HG03575 (cell line): Measurements from ENCODE around the gene NKD1.

Experiments
- ATAC-seq: cut with Tn5 transposase; IDR thresholded peaks from one replicate; pipeline ENCODE4 v1.9.1; 2021; ENCODE audit not compliant: unreplicated experiment, insufficient number of reproducible peaks, low FRiP score; ENCODE audit errors: extremely low read depth

Gene NKD1

GRCh38 chr16:50673496-50674275 lies 125.5 kb downstream of the NKD1 start:
- no peak for ATAC-seq

DNA sequence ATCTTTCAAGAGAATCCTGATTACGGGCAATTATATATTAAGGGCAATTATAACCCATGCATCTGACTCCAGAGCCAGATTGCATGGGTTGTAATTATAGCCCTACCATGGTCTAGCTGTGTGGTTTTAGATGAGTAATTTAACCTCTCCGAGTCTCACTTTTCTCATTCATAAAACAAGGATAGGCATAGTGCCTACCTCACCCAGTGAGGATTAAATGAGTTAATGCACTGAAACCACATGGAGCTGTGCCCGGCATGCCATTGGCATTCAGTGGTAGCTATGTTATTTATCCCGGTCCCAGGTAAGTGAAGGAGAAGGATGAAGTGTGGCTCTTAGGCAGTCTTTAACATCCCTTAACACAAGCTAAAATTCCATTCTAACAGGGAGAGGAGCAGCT lies 126.6 kb downstream of the NKD1 start:
- ATAC-seq: no peak

DNA sequence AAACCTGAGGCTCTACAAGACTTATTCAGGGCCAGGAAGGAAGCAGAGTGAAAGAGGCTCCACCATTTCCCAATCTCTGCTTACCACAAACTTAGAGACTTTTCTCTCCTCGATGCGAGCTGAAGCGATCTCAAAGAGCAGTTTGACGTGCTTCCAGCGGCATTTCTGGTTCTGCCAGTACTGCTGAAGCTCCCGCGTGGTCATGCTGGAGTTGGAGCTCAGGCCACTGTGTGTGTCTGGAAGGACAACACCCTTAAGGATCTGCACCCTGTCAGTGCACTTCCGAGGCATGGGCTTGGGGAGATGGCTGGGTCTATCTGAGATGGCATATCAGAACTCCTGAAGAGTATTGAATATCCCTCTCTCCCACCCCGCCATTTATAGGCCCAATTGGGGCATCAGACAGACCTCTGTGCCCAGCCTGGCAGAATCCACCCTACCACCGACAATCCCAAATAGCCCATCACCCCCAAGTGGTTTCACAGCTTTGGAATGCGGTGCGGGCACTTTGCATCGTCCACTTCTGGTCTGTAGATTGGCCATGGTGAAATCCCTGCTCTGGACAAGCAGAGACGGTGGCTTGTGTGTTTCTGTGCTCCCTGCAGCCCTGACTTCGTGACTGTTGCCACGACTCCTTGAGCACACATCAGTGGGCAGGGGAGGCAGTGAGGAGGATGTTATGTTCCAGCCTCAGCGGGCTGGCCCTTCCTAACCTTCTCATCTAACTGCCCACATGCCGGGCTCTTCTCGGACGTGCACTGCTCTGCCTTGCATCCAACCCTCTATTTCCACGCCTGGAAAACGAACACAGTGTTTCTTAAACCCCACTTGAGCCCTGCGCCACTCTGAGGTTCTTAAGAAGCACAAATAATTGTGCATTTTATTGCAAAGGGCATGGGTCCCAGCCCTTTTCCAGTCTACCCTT lies 127.8 kb downstream of the NKD1 start:
- no peak for ATAC-seq

DNA sequence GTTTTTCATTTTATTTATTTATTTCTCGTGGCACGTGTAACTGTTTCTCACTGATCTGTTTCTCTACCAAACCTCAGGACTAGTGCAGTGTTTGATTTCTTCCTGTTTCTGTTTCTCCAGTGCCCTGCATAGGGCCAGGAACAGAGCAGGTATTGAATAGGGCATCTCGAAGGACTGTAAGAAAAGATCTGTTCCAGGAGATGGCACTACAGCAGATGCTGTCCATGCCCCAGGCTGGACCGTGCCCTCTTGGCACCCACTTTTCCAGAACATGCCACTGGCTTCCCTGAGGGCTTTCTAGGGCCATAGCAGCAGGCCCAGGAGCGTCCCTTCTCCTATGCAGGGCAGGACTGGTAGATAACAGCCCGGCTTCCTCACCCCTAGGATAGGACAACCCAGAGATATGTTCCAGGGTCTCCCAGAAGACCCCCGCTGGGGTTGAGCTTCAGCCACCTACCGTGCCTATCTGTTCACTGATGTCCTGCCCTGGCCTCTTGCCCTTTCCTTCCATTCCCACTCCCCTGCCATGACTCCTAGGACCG lies 128.6 kb downstream of the NKD1 start:
- ATAC-seq: no peak

DNA sequence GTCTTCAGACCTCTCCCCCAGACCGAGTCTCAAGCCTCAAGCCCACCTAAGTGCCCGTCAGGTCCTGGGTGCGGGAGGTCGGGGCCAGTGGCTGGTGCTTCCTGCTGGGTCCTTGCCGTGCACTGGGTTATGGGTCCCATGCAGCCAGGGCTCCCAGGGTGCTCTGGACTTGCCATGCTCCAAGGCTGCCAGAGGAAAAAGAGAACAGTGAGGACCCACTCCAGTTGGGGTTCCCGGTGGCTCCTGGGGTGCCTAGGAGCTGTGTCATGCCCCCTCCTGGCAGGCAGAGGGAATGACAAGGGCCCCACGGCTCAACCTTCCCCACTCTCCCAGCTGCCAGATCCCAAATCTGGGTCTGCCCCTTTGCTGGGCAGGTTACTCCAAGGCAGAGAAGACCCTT lies 129.2 kb downstream of the NKD1 start:
- no peak for ATAC-seq

- no peak for ATAC-seq
These were observed 130.3 kb downstream of the NKD1 start for GRCh38 chr16:50678531-50678930.

DNA sequence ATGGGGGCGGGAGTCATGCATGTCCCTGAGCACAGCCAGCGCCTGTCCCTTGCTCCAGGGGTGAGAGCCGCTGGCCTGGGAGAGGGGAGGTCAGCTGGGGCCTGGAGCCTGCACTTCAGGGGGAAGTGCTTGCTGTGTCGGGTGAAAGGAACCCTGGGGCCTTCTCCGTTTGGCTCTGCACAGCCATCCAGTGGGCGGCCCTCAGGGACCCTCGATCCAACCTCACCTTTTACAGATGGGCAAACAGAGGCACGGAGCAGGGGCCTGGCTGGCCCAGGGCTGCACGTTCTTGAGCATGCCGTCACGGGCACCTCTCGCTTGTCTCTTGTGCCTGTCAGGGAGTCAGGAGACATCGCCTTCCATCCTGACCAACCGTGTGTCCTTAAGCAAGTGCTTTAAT lies 131.1 kb downstream of the NKD1 start:
- no peak for ATAC-seq

- ATAC-seq: no peak
These were observed 131.7 kb downstream of the NKD1 start for GRCh38 chr16:50679676-50680555.

DNA sequence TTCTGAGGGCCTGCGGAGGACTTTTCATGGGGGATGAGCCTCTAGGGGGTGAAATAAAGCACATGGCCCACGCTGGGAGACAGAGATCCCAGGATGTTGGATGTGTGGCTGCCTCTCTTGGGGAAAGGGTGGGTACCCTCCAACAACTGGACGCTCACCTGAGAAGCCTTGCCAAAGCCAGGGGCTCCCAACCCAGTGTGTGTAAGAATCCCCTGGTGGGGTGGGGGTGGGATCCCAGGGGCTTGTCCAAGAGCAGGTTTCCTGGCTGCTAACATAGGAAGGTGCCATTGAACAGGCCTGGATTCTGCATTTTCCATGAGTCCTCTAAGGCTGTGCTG lies 132.3 kb downstream of the NKD1 start:
- no peak for ATAC-seq

GRCh38 chr16:50681021-50681885 lies 133.1 kb downstream of the NKD1 start, which contains the start of gene SNX20:
Gene SNX20 (minus strand): TSS chr16:50681312. CDS start chr16:50677526, 3,786 bp downstream.
- ATAC-seq: no peak

DNA sequence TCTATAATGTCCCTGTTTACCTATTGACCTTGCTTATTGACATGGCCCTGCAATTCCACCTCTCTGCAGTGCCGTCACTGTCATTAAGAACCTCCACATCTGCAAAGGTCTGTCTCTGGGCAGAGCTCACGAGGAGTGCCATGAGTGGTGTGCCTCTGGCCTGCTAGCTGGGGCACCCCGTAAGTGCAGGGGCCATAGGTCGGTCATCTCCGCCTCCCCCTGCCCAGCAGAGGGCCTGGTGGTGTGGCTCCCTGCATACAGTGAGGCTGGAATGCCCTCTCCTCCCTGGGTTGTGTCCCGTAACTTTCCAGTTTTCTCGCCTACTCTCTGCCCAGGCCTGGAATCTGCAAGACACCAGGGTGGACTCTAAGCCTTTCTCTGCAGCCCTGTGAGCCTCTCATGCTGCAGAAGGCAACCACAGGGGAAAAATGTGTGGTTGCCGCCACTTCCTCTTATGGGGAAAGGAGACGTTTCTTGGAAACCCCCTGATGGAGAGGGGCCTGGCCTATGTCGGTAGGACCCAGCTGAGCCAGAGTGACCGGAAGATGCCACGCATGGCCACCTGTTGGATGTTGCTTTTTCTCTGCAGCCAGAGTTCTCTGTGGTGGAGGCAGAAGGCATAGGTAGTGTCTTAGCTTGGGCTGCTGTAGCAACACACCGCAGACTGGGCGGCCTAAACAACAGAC lies 135.6 kb downstream of the NKD1 start:
- ATAC-seq: no peak

DNA sequence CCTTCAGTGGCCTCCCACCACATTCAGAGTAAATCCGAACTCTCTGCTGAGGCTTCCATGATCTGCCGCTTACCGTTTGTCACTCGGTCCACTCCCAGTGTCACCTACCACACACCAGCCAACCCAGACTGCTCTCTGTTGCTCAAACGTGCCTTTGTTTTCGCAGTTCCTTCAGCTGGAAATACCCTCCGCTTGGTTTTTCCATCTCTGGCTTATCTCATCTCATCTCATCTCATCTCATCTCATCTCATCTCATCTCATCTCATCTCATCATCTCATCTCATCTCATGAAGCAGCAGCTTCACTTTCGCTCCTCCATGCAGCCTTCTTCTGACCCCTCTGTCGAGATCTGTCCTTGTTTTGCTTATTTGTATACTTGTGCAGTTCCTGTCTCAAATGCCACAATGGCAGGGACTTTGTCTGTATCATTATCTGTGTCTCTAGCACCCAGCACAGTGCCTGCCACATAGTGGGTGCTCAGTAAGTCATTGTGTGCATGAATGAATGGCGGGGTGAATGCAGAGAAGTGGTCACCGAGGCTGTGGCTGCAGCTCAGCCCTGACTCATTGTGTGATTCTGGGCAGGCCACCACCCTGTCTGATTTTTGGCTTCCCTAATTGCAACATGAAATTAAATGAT lies 136.7 kb downstream of the NKD1 start:
- no peak for ATAC-seq

DNA sequence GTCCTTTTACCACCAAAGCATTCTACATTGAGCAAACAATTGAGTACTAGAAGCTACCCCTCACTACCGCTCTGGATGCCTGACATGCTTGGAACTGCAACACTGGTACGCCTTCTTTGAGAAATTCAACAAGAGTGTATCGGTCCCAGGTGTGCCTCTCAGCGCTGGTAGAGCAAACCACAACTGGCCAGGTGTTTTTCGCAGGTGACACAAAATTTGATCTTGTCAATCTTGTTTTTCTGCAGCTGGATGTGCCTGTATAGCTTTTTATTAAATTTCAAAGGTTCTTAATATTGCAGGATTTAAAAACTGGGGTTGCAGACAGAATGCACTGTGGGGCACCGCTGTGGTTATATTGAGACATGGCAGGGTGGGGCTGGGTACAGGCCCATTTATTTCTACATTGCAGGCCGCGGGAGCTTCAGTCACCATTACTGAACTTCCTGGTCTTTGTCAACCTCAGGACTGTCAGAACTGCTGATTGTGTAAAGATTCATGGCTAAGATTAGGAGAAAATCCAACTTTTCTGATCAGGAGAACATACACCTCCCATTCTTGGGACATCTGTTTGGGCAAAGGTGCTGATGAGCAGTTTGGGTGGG lies 137.4 kb downstream of the NKD1 start:
- ATAC-seq: no peak

- no peak for ATAC-seq
These were observed 139.9 kb downstream of the NKD1 start for GRCh38 chr16:50688083-50688482.

DNA sequence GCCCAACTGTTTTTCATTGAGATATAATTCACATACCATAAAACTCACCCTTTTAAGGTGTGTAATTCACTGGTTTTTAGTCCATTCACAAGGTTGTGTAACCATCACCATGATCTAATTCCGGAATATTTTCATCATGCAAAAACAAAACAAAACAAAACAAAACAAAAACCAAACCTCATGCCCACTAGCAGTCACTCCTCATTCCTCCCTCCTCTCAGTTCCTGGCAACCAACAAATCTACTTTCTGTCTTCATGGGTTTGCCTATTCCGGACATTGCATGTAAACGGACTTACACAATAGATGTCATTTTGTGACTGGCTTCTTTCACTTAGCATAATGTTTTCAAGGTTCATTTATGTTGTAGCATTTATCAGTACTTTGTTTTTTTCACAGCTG lies 140.7 kb downstream of the NKD1 start:
- ATAC-seq: no peak

GRCh38 chr16:50690177-50690576 lies 142.0 kb downstream of the NKD1 start:
- no peak for ATAC-seq

DNA sequence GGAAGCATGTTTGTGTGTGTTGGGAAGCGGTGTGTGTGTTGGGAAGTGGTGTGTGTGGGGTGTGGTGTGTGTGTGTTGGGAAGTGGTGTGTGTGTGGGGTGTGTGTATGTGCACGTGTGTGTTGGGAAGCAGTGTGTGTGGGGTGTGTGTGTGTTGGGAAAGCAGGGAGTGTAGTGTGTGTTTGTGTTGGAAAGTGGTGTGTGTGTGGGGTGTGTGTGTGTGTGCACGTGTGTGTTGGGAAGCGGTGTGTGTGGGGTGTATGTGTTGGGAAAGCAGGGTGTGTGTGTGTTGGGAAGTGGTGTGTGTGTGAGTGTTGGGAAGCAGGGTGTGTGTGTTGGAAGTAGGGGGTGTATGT lies 144.4 kb downstream of the NKD1 start:
- no peak for ATAC-seq
